Measurements from ENCODE around the gene HCK. TPM values are rescaled to one million over a fixed set of nuclear protein-coding genes. Genes with fewer than 3 reads are reported as not detected.

The HCK gene
- total RNA-seq, 1 experiment from 2014 or later, result not detected

- H3K9me3 ChIP-seq (ENCODE audit: insufficient read depth, low read depth), result no peaks in the 10 kb centered on the region
- no peak overlapping the region for H2AFZ ChIP-seq
- TF ChIP-seq CTCF (conservative IDR thresholded peaks at IDR 0.05) (no peak), EZH2 (IDR thresholded peaks at IDR 0.05; ENCODE audit: low read depth) (no peak)
- H3K4me1 ChIP-seq (replicated peaks; ENCODE audit: insufficient read depth), result no peaks in the 10 kb centered on the region
- H3K9me2 ChIP-seq (ENCODE audit: insufficient read depth), result no peaks in the 10 kb centered on the region
- intact Hi-C loops (cut with micrococcal nuclease; ENCODE audit: unreplicated experiment), result no loop called here
- peaks cover 35% of the 10 kb centered on the region for H3K36me3 ChIP-seq (ENCODE audit: low read depth)
- H4K20me1 ChIP-seq (ENCODE audit: insufficient read depth), result no peaks in the 10 kb centered on the region; the same call in 1 of the 2 replicates
- no peak overlapping the region for H3K27ac ChIP-seq
- DNase-seq, result no peak
- no peak overlapping the region for H3K4me3 ChIP-seq
- H3K79me2 ChIP-seq (ENCODE audit: low read depth), result no peaks in the 10 kb centered on the region
- no peaks in the 10 kb centered on the region for H3K27me3 ChIP-seq (ENCODE audit: insufficient read depth, low read depth)
- H3K4me2 ChIP-seq, result no peak overlapping the region
- ChIA-PET POLR2A (ENCODE audit: unreplicated experiment) (no interaction called here), CTCF (no interaction called here)
- no TSS peak for BruUV-seq (replicated peaks)
- H3F3A ChIP-seq (ENCODE audit: insufficient read depth, low read depth), result no peaks in the 10 kb centered on the region
Measured at GRCh38 chr20:32142991-32143390, 90.9 kb downstream of the HCK start.

- CTCF ChIA-PET, result no interaction called here
- no peaks in the 10 kb centered on the region for H3K9me2 ChIP-seq (ENCODE audit: insufficient read depth)
- BruUV-seq (replicated peaks), result no TSS peak
Measured at GRCh38 chr20:32144898-32145662, 93.0 kb downstream of the HCK start.

GRCh38 chr20:32149566-32150170, 97.6 kb downstream of the HCK start:
- no peak overlapping the region for H3K4me3 ChIP-seq
- no peaks in the 10 kb centered on the region for H3K9me2 ChIP-seq (ENCODE audit: insufficient read depth)
- POLR2A ChIA-PET (ENCODE audit: unreplicated experiment), result no interaction called here
- no peak overlapping the region for H3K27ac ChIP-seq
- no peaks in the 10 kb centered on the region for H3K4me1 ChIP-seq (replicated peaks; ENCODE audit: insufficient read depth)
- no peak for TF ChIP-seq EZH2 (IDR thresholded peaks at IDR 0.05; ENCODE audit: low read depth)
- TF ChIP-seq CTCF (conservative IDR thresholded peaks at IDR 0.05), result no peak
- BruUV-seq (replicated peaks), result no TSS peak
- H3K79me2 ChIP-seq (ENCODE audit: low read depth), result no peaks in the 10 kb centered on the region
- H3K9me3 ChIP-seq (ENCODE audit: insufficient read depth, low read depth), result no peaks in the 10 kb centered on the region
- no peaks in the 10 kb centered on the region for H3F3A ChIP-seq (ENCODE audit: insufficient read depth, low read depth)
- H3K27me3 ChIP-seq (ENCODE audit: insufficient read depth, low read depth), result no peaks in the 10 kb centered on the region
- peaks cover 4% of the 10 kb centered on the region; the same call in 1 of the 2 replicates for H3K36me3 ChIP-seq (ENCODE audit: low read depth)
- no peak overlapping the region for H2AFZ ChIP-seq
- DNase-seq, result no peak
- intact Hi-C loops (cut with micrococcal nuclease; ENCODE audit: unreplicated experiment), result no loop called here
- H3K4me2 ChIP-seq, result no peak overlapping the region
- CTCF ChIA-PET, result no interaction called here
- H4K20me1 ChIP-seq (ENCODE audit: insufficient read depth), result no peaks in the 10 kb centered on the region

More at GRCh38 chr20:32144898-32145662, 93.0 kb downstream of the HCK start:
- no peaks in the 10 kb centered on the region for H3K4me1 ChIP-seq (replicated peaks; ENCODE audit: insufficient read depth)
- H3K4me3 ChIP-seq, result no peak overlapping the region
- POLR2A ChIA-PET (ENCODE audit: unreplicated experiment), result no interaction called here
- no peaks in the 10 kb centered on the region for H4K20me1 ChIP-seq (ENCODE audit: insufficient read depth)
- no peak overlapping the region for H2AFZ ChIP-seq
- H3K9me3 ChIP-seq (ENCODE audit: insufficient read depth, low read depth), result no peaks in the 10 kb centered on the region
- H3K27ac ChIP-seq, result no peak overlapping the region
- no peaks in the 10 kb centered on the region for H3F3A ChIP-seq (ENCODE audit: insufficient read depth, low read depth)
- no peaks in the 10 kb centered on the region for H3K79me2 ChIP-seq (ENCODE audit: low read depth)
- peaks cover 25% of the 10 kb centered on the region for H3K36me3 ChIP-seq (ENCODE audit: low read depth)
- no peak overlapping the region for H3K4me2 ChIP-seq
- TF ChIP-seq CTCF (conservative IDR thresholded peaks at IDR 0.05), result no peak
- no peak for TF ChIP-seq EZH2 (IDR thresholded peaks at IDR 0.05; ENCODE audit: low read depth)
- intact Hi-C loops (cut with micrococcal nuclease; ENCODE audit: unreplicated experiment), result no loop called here
- no peak for DNase-seq
- no peaks in the 10 kb centered on the region for H3K27me3 ChIP-seq (ENCODE audit: insufficient read depth, low read depth)
